ENCODE data around the gene LAMTOR4.

LAMTOR4 gene

DNA sequence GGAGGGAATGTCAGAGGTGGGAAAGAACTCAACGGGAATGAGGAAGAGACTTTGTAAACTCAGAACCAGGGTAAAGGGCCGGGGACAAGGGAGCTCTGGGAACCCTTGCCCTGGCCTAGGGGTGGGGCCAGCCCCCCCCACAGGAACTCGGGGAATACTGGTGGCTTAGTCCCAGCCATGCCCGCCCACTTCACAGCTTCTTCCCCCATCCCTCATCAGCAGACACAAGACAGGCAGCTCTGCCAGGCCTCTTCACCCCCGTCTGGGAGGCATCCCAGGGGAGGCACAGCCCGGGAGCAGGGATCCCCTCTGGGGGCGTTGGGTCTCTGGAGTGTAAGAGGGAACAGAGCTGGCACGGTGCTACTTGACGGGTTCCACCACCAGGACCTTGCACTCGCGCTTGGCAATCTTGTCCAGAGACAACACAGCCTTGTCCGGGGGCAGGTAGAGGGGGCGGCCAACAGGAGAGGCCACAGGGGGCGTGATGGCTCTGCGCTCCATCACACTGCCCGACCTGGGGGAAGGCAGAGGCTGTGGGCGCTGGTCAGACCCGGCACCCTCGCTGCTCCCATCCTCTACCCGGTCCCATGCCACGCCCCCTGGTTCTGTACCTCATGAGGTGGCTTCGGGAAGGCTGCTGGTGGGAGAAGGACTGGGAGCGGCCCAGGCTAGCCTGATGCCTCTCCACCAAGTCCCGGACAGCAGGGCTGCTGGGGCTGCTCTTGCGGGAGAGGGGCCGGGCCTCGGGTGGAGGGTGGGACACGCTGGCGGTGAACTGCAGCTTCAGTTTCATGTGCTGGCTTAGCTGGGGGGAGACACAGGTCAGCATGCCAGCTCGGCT lies 6.2 kb downstream of the LAMTOR4 start:
- DNase-seq, result no peak

DNA sequence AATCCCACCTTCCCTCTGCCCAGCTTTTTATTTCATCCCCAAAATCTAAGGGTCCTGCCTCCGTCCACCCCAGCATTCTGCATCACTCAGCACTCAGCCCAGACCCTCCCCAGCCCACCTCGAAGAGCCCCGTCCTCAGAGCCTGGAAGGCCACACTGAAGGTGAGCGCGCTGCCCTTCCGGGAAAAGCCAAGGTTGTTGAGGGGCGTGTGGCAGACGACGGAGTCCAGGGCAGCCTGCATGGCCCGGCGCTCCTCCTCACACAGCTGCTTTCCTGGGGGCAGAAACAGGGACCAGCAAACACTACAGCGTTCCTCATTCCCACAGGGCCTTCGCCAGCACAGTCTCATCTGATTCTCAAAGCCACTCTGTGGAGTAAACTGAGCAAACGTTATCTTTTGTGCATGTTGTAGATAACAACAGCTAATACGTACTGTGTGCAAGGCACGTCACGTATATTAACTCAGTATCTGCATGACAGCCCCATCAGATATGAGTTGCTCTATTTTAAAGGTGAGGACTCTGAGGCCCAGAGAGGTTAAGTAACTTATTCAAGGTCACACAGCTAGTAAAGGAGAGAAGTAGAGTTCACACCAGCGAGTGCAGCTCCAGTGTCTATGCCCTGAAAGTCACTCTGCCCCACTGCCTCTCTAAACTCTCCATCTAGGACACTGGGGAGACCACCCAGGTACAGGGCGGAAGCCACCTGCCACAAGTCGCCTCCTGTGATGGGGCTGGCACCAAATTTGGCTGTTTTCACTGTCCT lies 7.0 kb downstream of the LAMTOR4 start:
- no peak for DNase-seq

DNA sequence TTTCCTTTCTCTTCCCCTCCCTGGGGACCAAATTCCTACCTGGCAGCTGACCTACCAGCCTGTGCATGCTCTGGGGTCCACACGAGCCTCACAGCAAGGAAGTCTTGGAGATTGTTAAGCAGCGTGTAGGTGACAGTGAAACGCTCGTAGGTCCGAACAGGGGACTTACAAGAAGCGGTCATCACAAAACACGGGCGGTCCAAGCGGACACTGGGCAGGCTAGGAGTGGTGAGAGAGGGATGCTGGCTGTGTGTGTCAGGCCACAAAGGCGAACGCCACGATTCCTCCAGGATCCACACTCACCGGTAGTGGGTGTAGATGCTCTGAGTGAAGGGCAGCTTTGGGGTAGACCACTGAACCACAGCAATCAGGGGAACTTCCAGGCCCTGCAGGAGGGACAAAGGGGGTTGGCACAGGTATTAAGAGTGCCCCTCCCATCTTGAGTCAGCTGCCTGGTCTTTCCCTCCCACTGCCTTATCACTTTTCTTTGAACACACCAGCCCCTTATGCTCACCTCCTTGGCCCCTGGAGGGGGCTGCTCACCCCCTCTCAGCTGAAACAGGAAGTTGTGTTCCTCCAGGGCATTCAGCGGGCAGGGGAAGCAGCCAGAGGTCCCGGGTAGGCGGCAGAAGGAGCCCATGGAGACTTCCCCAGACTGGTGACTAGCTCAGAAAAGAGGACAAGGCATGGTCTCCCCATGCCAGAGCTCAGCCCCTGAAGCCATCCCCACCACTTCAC lies 7.8 kb downstream of the LAMTOR4 start:
- DNase-seq, result no peak

DNA sequence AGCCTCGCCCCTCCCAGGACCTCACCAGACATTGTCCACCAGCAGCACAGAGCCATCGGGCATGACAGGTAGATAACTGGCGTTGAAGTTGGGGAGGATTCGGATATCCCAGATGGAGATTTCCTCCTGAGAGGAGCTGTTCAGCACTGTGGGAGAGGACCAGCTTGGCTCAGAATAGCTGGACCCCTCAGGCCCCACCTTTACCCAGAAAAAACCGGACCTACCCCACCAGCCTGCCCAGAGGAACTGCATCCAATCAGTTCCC lies 8.3 kb downstream of the LAMTOR4 start:
- no peak for DNase-seq

DNA sequence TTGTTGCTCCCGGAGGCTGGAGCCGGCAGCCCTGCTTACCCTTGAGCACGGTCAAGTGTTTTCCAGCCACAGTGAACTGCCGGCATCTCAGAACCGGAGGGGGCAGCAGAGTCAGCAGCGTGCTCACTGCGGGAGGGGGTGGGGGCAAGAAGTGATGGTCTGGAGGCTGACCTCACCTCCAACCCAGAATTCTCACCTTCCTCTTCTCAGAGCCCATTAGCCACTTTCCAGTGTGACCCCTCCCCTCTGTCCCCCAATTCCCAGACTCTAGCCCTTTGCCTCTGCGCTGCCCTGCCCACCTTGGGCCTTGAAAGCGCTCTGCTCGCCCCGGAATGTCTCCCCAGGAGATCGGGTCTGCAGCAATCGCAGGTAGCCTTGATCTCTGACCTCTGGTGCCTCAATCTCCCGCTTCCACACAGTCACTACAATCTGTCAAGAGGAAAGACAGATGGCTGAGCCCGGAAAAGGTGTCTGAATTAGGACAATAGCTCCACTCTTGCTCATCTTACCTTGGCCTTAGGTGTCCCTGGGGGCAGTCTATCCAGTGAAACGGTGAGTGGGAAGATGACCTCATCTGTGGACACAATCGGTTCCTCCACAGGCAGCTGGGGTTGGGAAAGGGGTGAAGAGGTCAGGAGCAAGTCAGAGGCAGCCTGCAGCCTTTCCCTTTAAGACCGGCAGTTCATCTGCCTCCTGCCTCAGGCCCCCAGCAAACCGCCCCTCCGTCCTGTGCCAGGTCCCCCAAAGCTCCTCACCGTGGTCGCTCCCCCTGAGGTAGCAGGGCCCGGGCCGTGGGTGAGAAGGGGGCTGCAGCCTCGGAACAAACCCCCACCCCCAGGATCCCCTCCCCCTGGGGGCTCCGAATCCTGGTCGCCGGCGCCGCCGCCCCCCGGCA lies 8.9 kb downstream of the LAMTOR4 start:
- DNase-seq, result no peak

DNA sequence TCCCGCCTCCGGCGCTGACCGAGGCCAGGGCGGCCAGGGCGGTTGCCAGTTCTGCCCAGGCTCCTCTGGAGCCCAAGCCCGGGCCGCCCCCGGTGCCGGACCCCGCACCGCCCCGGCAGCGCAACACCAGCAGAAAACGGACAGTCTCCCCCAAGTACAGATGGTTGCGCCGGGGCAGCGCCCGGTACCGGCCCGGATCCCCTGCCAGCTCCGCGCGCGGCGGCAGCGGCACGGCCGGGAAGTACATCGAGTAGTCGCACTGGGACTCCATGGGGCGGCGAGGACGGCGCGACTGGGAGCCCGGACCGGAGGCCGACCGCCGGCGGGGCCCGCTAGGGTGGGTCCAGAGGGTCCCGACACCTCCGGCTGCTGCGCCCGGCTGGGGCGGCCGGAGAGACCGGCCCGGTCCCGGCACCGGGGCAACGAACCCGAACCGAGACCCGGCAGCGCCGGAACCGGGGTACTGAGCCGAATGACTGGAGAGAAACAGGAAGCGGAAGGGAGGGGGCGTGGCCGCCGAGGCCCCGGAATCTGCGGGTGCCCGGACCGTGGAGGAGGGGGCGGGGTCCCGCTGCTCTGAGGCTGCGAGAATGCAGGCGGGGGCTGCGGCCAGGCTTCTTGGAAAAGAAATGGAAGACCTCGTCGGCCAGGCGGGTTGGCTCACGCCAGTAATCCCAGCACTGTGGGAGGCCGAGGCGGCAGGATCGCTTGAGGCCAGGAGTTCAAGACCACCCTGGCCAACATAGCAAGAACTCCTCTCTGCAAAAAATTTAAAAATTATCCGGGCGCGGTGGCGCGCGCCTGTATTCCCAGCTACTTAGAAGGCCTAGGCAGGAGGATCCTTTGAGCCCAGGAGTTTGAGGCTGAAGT lies 9.7 kb downstream of the LAMTOR4 start, which contains the start of gene TRAPPC14:
Gene TRAPPC14, minus strand, starts transcription at position 495 of the 870 bp plus-strand sequence. Its CDS starts 224 bp downstream, at position 271.
- DNase-seq, result peak; percentile 84

DNA sequence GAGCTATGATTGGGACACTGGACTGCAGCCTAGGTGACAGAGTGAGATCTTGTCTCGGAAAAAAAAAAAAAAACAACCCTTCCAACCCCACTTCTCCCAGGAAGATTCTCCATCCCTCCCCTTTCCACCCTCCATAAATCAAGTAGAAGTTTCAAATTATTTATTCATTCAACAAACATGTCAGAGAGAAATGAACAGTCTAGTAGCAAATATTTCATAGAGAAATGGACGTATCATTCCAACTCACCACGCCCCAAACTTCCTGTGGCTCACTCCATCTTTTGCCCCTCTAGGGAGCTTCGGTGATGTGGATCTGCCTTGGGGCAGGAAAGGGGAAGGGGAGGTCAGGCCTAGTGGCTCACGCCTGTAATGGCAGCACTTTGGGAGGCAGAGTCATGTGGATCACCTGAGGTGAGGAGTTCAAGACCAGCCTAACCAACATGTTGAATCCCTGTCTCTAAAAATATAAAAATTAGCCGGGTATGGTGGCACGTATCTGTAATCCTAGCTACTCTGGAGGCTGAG lies 10.4 kb downstream of the LAMTOR4 start:
- no peak for DNase-seq

DNA sequence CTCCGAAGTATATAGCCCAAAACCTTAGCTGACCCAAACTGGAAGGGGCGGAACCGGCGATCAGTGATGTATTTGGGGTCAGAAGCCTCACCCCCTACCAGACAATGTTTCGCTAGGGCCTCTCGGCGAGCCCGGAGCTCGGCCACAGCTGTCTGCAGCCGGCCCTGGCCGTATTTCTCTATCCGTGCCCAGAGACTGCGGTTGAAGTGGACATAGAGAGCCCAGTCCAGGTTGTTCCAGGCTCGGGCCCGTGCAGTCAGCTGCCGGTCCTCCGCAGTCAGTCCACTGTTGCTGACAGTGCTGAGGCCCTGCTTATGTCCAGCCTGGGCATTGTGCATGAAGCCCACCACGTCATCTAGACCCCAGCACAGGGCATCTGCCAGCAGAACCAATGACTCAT lies 11.3 kb downstream of the LAMTOR4 start:
- DNase-seq, result no peak

DNA sequence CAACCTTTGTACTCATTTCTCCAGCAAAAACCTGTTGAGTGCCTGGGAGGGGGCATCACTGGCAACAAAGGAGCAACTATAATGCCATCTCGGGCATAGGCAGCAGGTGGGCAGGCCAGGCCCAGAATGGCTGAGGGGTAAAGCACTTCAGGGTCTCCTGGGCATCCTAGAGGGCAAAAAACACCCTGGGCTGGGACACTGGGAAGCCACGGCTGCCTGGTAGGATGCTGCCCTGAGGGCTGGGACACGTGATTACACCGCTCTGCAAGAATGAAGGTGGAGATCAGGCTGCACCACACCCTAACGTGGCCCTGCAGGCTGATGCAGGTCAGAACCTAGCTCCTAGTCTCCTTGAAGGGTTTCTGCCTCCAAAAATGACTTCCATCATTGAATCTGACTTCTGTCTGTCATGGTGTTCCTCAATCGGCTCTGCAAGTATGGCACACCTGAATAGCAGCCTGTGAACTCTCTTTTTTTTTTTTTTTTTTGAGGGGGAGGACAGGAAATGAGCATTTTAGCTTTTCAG lies 14.4 kb downstream of the LAMTOR4 start:
- no peak for DNase-seq

DNA sequence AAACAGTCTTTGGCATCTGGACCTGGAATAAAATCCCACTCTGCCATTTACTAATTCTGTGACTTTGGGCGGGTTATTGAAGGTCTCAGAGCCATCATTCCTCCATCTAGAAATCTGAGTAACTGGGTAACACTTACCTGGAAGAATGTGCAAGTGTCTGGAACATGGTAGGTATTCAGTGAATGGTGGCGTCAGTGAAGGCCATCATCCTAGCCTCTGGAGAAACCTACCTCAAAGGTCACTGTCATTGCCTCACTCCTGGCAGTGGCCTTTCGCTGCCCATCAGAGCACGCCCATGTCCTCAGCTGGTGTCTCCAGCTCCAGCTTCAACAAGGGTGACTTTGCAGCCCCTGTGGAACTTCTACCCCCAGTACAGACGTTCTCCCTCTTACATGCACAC lies 15.2 kb downstream of the LAMTOR4 start:
- no peak for DNase-seq

DNA sequence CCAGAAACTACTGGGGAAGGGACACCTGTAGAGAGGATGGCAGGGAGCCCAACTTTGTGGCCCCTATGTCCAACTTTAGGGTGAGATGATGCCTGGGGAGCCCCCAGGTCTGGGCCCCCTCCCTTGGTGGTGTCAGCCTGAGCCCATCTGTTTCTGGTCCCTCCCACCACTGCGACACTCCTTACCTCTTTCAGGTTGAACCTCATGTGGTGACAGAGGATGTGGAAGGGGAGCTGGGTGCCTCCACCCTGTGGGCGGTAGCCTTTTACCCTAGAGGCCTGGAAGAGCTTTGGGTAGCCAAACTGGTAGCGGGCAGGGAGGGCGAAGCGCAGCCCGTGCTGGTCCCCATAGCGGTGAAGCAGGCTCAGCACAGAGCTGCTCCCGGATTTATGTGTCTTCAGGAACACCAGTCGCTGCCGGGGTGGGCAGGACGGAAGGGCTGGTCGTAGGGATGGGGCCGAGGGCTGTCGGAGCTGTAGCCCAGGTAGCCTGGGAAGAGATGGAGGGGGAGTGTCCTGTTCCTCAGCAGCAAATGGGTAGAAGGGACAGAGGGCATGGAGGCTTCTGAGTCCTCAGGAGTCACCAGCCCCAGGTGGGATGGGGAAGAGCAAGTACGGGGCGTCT lies 17.7 kb downstream of the LAMTOR4 start:
- no peak for DNase-seq

DNA sequence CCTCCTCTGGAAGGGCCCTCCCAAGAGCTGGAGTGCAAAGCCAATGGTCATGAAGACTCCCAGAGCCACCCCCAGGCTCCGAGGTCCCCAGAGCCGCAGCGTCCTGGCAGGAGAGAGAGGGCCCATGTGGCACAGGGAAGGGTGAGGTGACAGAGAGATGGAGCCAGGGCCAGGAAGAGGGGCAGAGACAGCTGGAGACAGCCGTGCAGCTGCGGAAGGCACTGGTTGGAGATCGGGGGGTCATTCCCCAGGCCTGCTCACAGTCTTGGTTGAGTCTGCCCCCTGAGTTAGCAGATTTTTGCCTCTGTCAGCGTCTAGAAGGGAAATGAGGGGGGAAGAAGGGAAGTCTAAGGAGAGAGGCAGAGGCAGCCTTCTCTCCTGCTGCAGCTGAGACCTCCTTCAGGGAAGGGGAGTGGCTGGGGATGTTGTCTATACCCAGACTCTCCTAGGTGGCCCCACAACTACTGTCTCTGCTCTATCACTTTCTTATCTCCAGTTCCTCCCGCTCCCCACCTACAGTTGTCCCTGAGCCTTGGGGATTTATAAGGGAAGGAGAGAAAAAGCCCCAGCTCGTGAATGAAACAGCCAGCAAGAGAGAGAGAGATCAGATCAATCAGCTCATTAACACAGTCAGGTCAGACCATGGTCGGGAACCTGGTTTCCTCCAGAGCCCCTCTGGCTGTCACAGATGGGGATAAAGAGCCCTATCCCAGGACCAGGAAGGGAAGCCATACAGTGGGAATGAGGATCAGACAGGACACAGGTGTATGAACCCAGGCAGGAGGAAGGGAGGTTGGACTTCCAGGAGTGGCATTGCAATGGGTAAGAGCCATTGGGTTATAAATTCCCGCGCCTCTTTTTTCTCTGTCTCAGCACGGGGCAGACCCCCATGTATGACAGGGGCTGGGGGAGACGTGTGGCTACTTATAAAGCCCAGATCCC lies 18.5 kb downstream of the LAMTOR4 start:
- DNase-seq, result no peak

DNA sequence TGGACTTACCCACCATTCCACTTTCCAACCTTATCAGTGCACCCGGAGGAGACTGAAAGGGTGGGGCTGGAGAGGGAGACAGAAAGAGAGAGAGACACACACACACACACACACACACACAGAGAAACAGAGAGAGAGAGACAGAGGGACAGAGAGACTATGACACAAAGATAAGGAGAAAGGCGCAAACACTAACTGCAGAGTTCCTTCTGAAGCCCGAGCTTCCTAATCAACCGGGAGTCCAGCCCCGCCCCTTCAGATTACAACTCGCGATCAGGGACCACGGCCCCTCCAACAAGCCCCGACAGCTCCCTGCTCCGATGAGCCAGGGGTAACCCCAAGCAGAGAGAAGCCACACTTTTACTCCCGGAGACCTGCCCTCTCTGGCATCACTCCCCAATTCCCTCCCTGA lies 19.2 kb downstream of the LAMTOR4 start:
- no peak for DNase-seq

DNA sequence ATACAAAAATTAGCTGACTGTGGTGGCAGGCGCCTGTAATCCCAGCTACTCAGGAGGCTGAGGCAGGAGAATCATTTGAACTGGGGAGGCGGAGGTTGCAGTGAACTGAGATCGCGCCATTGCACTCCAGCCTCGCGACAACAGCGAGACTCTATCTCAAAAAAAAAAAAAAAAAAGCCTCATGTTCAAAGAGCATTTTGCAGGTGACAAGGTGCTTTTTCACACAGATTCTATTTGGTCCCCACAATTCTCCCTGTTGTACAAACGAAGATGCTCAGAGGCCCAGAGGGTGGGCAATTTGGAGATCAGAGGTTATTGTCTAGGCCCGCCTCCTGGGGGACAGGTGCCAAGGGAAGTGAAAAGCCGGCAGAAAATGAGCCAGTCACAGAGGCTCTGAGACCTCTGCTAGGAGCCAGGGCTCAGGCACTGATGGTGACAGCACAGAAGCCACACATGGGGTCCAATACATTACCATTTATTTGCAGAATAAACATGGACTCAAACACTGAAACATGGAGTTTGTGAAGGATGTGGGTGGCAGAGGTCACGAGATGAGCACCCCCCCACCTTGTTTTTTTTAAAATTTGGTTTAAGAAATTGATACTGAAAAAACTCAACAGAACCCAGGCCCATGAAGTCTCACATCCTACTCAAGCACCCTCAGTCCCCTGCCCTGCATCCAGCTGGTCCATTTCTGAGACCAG lies 20.6 kb downstream of the LAMTOR4 start:
- DNase-seq, result no peak

DNA sequence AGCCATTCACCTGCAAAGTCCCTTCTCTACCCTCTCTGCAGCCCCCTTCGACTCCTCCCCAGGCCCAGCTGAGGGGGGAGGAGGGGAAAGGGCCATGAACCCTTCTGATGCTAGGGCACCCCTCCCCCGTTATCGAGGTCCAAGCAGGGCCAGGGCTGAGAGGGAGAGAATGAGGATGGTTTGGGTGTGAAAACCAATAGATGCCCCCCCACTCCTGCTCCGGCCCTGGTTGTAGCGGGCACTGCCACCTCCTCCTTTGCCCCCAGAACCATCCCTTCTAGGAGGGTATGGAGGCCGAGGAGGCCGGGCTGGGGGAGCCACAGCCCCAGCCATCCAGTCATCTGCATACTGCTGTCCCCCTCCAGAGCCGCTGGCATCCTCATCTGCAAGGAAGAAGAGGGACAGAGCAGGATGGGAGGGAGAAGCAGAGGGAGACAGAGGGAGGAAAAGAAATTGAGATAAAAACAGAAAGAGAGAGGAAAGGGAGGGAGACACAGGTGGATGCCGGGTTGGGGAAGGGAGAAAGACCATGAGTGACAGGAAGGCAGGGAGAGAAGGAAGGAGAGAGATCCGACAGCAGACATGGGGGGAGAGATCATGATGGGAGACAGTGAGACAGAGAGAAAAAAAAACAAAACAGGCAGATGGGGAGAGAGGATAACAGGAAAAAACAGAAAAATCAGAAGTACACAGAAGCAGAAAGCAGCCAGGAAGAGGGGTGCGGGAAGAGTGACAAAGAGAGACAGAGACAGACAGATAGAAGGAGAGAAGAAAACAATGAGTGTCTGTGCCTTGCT lies 21.6 kb downstream of the LAMTOR4 start:
- no peak for DNase-seq

DNA sequence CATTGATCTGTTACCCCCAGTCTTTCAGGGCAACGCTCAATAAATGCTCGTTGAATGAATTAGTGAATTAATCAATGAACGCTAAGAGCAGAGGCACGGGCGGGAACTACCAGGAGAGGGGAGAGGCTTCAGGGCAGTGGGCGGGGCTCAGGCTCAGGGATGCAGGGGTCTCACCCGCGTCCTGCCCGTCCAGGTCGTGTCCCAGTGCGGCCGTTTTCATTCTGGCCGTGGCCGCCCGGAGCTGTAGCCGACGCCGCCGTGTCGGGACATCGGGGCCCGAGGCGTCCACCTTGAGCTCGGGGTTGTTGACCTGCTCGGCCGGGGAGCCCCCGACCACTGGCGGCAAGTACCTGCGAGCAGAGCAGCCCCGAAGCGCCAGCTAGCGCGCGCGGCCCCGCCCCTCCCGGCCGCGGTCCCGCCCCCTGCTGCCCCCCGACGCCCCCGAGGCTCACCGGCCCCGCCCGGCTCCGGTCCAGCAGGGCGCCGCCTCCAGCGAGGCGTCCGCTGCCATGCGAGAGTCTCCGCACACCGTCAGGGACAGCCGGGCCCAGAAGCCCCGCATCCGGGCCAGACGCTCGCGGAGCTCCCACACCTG lies 22.5 kb downstream of the LAMTOR4 start:
- DNase-seq, result no peak

DNA sequence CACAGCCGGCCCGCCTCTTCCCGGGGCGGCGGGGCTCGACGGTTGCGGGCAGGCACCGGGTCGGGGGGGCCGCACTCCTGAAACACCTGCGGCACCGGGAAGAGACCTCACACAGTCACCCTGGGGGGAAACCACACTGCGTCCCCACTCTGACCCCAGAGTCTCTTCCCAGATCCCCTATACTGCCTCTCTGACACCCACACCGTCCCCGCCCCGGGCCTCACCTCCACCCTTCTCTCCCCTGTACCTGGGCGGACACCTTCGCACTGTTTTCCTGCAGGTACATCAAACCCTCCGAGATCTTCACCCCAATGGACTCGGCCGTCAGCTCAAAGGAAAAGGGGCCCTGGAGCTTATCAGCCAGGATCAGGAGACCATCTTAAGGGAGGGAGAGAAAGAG lies 23.1 kb downstream of the LAMTOR4 start:
- DNase-seq, result no peak
